K562 (cell line): ENCODE data around the gene TCEANC2. TPM values are rescaled to one million over a fixed set of nuclear protein-coding genes. Genes with fewer than 3 reads are reported as not detected.
A peak's percentile ranks its signal among the peaks of the same experiment; 100 is the strongest.

Experiments used
- ATAC-seq: fragments of 200-7000 bp; cut with Tn5 transposase; 3 replicates; pipeline ENCODE4 v1.9.1; 2020; ENCODE audit warnings: moderate library complexity
- BruUV-seq: library from RNA; stranded (reverse); fragments of 400-500 nt; replicated peaks from 2 replicates; lab custom pipeline; 2021; lab: Mats Ljungman, UMichigan
- CTCF ChIA-PET: fragments of 300-600 bp; formaldehyde crosslinking; extraction: SDS; loops from one replicate; lab custom pipeline; 2021; ENCODE audit warnings: low intra/inter-chr PET ratio; lab: Yijun Ruan, JAX
- POLR2A ChIA-PET: fragments of 300-600, 350-650 bp; sonication (Branson Sonifier 250); formaldehyde crosslinking; extraction: SDS; loops from one replicate; lab custom pipeline; 2021; ENCODE audit warnings: antibody characterized with exemption, inconsistent platforms; lab: Yijun Ruan, JAX
- DNase-seq, 4 experiments: peaks; one replicate each; pipeline versions ENCODE4 v3.0.0 to v3.0.0-alpha.2; 2011 to 2018; ENCODE audit warnings: low spot score in 3 of 4, mixed read lengths in 3 of 4; ENCODE audit errors: extremely low read depth in 1 of 4
- FAIRE-seq: peaks from 2 replicates; lab custom pipeline; 2011; peaks lifted over from hg19 to GRCh38; lab: Jason Lieb, UNC
- H2AFZ ChIP-seq: 2 replicates; pipeline ENCODE4 v1.6.0; 2011; ENCODE audit warnings: low read depth, low read length, control low read depth, inconsistent platforms
- H3K27ac ChIP-seq: fragments of 200-600 bp; 3 replicates; pipeline ENCODE4 v1.8.0; 2011; ENCODE audit warnings: low read depth, mild to moderate bottlenecking, control low read depth, inconsistent platforms, low read length, moderate library complexity, mixed read lengths; ENCODE audit errors: extremely low read depth
- H3K27me3 ChIP-seq, 2 experiments: fragments of 300-600 bp in 1 of 2; 2 replicates in 1 of 2; 3 replicates in 1 of 2; pipeline versions ENCODE4 v1.6.0 to v1.8.0; 2011; ENCODE audit warnings: inconsistent platforms in 2 of 2, low read length in 2 of 2, mild to moderate bottlenecking in 1 of 2, mixed read lengths in 1 of 2, moderate library complexity in 1 of 2; ENCODE audit not compliant: control insufficient read depth in 2 of 2, insufficient read depth in 2 of 2
- H3K36me3 ChIP-seq: fragments of 300-600 bp; 3 replicates; pipeline ENCODE4 v1.8.0; 2011; ENCODE audit warnings: mild to moderate bottlenecking, low read length, inconsistent platforms; ENCODE audit not compliant: control insufficient read depth, insufficient read depth
- H3K4me1 ChIP-seq, 2 experiments: fragments of 200-600 bp in 1 of 2; replicated peaks in 1 of 2; 2 replicates in 1 of 2; 3 replicates in 1 of 2; pipeline versions ENCODE4 v1.5.1 to v1.8.0; 2011; ENCODE audit warnings: inconsistent platforms in 2 of 2, low read length in 2 of 2, mild to moderate bottlenecking in 1 of 2, mixed read lengths in 1 of 2, moderate library complexity in 1 of 2; ENCODE audit not compliant: control insufficient read depth in 2 of 2, insufficient read depth in 2 of 2
- H3K4me2 ChIP-seq: 2 replicates; pipeline ENCODE4 v1.6.1; 2011; ENCODE audit warnings: low read length, control low read depth, inconsistent platforms, mixed read lengths; ENCODE audit not compliant: insufficient read depth
- H3K4me3 ChIP-seq: fragments of 200-600 bp; sonication (generic), shearing (Covaris generic); 2 replicates; pipeline ENCODE4 v1.5.1; 2016; ENCODE audit warnings: control low read depth, inconsistent platforms
- H3K79me2 ChIP-seq: fragments of 200-600 bp; 3 replicates; pipeline ENCODE4 v1.8.0; 2011; ENCODE audit warnings: low read length, inconsistent platforms; ENCODE audit not compliant: control insufficient read depth, insufficient read depth
- H3K9ac ChIP-seq, 2 experiments: 2 replicates each; pipeline versions ENCODE4 v1.6.0 to v1.6.1; 2011; ENCODE audit warnings: low read depth in 2 of 2, low read length in 2 of 2, control low read depth in 1 of 2, inconsistent platforms in 1 of 2, mild to moderate bottlenecking in 1 of 2, mixed read lengths in 1 of 2; ENCODE audit not compliant: insufficient read depth in 1 of 2
- H3K9me1 ChIP-seq: one replicate; pipeline ENCODE4 v1.6.0; 2011; ENCODE audit warnings: inconsistent platforms, mild to moderate bottlenecking, low read length, moderate library complexity; ENCODE audit not compliant: control insufficient read depth, insufficient read depth
- H3K9me3 ChIP-seq: replicated peaks from 2 replicates; pipeline ENCODE4 v1.5.1; 2011; ENCODE audit warnings: low read depth, low read length, inconsistent platforms; ENCODE audit not compliant: control insufficient read depth, insufficient read depth
- H4K20me1 ChIP-seq: replicated peaks from 2 replicates; pipeline ENCODE4 v1.6.1; 2011; ENCODE audit warnings: low read length, inconsistent platforms, mixed read lengths; ENCODE audit not compliant: control insufficient read depth, insufficient read depth
- ASH1L ChIP-seq: fragments of 450-650 bp; IDR thresholded peaks from 2 replicates; pipeline ENCODE4 v1.6.1; 2018; ENCODE audit warnings: borderline replicate concordance, mild to moderate bottlenecking, low read depth; ENCODE audit not compliant: partially characterized antibody
- KLF16 ChIP-seq: IDR thresholded peaks from 2 replicates; pipeline ENCODE4 v1.6.1; 2016; ENCODE audit warnings: antibody characterized with exemption
- XRCC5 ChIP-seq: fragments of 200-400 bp; formaldehyde crosslinking; IDR thresholded peaks from 2 replicates; pipeline ENCODE4 v1.6.1; 2017; ENCODE audit warnings: low read depth, mild to moderate bottlenecking, low read length
- ZBTB40 ChIP-seq, 2 experiments: fragments of 450-650 bp in 1 of 2; sonication (generic) in 1 of 2; formaldehyde crosslinking in 1 of 2; IDR thresholded peaks; 2 replicates each; pipeline versions ENCODE4 v1.7.1 to v1.9.0; 2016 to 2022; ENCODE audit warnings: inconsistent platforms in 1 of 2, mild to moderate bottlenecking in 1 of 2, missing genetic modification reagents in 1 of 2
- ZNF24 ChIP-seq: fragments of 450-650 bp; IDR thresholded peaks from 2 replicates; pipeline ENCODE4 v1.6.1; 2016
- WGBS: fragments of 100-300 bp; shearing (Covaris generic); methylation state at CpG from one replicate; pipeline ENCODE4 v1.1.6; 2016; ENCODE audit warnings: low coverage, mixed read lengths; ENCODE audit not compliant: insufficient coverage; ENCODE audit errors: missing lambda C conversion rate; 5-methylcytosine and 5-hydroxymethylcytosine counted together
- in situ Hi-C: fragments of 300-500 bp; cut with MboI; formaldehyde crosslinking; loops from 4 replicates; pipeline ENCODE4 v1.15.0; 2018; ENCODE audit warnings: inconsistent platforms, mixed read lengths
- intact Hi-C: fragments of 100-400 bp; cut with micrococcal nuclease; formaldehyde crosslinking; loops from 2 replicates; pipeline ENCODE4 v1.14.2; 2022
- polyA plus RNA-seq, 8 experiments: library from polyadenylated mRNA; depleted of rRNA in 4 of 8; stranded (reverse) in 5 of 8; unstranded in 3 of 8; fragments of >200 nt; fragmentation: Nextera tagmentation in 2 of 8; fragmentation: Illumina TruSeq in 1 of 8; extraction: Ambion mirVana in 2 of 8; extraction: Trizol in 1 of 8; gene quantifications; 2 replicates each; pipeline versions ENCODE4 v1.2.1 to v1.2.3, GENCODE V29; 2011 to 2014; ENCODE audit warnings: inconsistent platforms in 1 of 8, missing spikeins in 1 of 8
- total RNA-seq, 7 experiments: library from RNA; depleted of rRNA in 6 of 7; stranded (reverse); fragments of >200 nt in 6 of 7; fragmentation: Illumina TruSeq in 2 of 7; extraction: Trizol in 2 of 7; gene quantifications; 2 replicates each; pipeline versions ENCODE4 v1.2.1 to v1.2.3, GENCODE V29; 2011 to 2021; ENCODE audit warnings: low replicate concordance in 1 of 7

TCEANC2 gene
- total and polyA plus RNA-seq, 9 of the 15 experiments (the other 6 are each of a cell fraction or from before 2014, with no cell fraction given) = 3.3 to 10.2 (median 7.0) TPM

- H3K27ac ChIP-seq = no peak overlapping the region
- 20% methylated on average over 6 of the region's 6 CpGs for WGBS
- no peak overlapping the region for H3K4me3 ChIP-seq
- ATAC-seq (no peak), FAIRE-seq (no peak), DNase-seq (no peak)
- H3K9me3 ChIP-seq = no peaks in the 10 kb centered on the region
- H3K9me1 ChIP-seq = no peaks in the 10 kb centered on the region
- no peaks in the 10 kb centered on the region for H4K20me1 ChIP-seq
- in situ Hi-C loops (no loop called here), intact Hi-C loops (no loop called here)
- POLR2A ChIA-PET = no interaction called here
- no peaks in the 10 kb centered on the region for H3K79me2 ChIP-seq
- peaks cover 5 to 6% of the 10 kb centered on the region in 2 experiments; a peak in 3 of 5 replicates for H3K4me1 ChIP-seq
- 0 out of 2 replicates have a peak, but pooled peaks have one; percentile 20 for TF ChIP-seq ZNF24
- TF ChIP-seq KLF16 = no peak
- TF ChIP-seq XRCC5 = no peak
- TF ChIP-seq ZBTB40 (IDR thresholded peaks at IDR 0.05) = peak; percentile 96
- peak; percentile 95 for TF ChIP-seq ZBTB40 (CRISPR knock-in tag; IDR thresholded peaks at IDR 0.05)
- TF ChIP-seq ASH1L = no peak
- no peak overlapping the region for H3K4me2 ChIP-seq
- CTCF ChIA-PET = no interaction called here
- no peaks in the 10 kb centered on the region for H3K36me3 ChIP-seq
- no peaks in the 10 kb centered on the region for H3K27me3 ChIP-seq
- no TSS peak for BruUV-seq
- no peak overlapping the region for H2AFZ ChIP-seq
- H3K9ac ChIP-seq = no peak overlapping the region
Observed at GRCh38 chr1:54105736-54106269, 52.4 kb downstream of the TCEANC2 start.
